Activated CD4-positive, alpha-beta T cell treated with anti-CD3 and anti-CD28 coated beads, Interleukin-2, amount 10 ng/mL, durations not matched to agents 7 days and 5 days (primary cell): Measurements from ENCODE around the gene GCNA. TPM values are rescaled to one million over a fixed set of nuclear protein-coding genes. Genes with fewer than 3 reads are reported as not detected.
A peak's percentile ranks its signal among the peaks of the same experiment; 100 is the strongest.
"Not testable (repeated sequence)": the region's sequence is repeated elsewhere in the genome, so short reads cannot be mapped to it uniquely, and the experiment has no call there.

Source experiments
- CTCF ChIA-PET: fragments of 350-600 bp; sonication (Branson Sonifier 250); formaldehyde crosslinking; loops from one replicate; lab custom pipeline; 2021; ENCODE audit warnings: antibody characterized with exemption; lab: Charles Lee
- POLR2A ChIA-PET: fragments of 350-600 bp; sonication (Branson Sonifier 250); formaldehyde crosslinking; loops from one replicate; lab custom pipeline; 2021; ENCODE audit warnings: antibody characterized with exemption; lab: Charles Lee
- DNase-seq: peaks from one replicate; pipeline ENCODE4 v3.0.0-alpha.2; 2020
- H3K27ac Mint-ChIP-seq: one replicate; pipeline ENCODE4 v1.8.0; 2021; ENCODE audit warnings: mild to moderate bottlenecking, moderate library complexity, mixed read lengths
- H3K27me3 Mint-ChIP-seq: one replicate; pipeline ENCODE4 v1.8.0; 2021; ENCODE audit warnings: mixed read lengths
- H3K36me3 Mint-ChIP-seq: one replicate; pipeline ENCODE4 v1.8.0; 2021; ENCODE audit warnings: low read depth, mixed read lengths
- H3K4me1 Mint-ChIP-seq: one replicate; pipeline ENCODE4 v1.8.0; 2021; ENCODE audit warnings: mixed read lengths
- H3K4me3 Mint-ChIP-seq: one replicate; pipeline ENCODE4 v1.8.0; 2021; ENCODE audit warnings: mild to moderate bottlenecking, moderate library complexity, mixed read lengths
- H3K9me3 Mint-ChIP-seq: one replicate; pipeline ENCODE4 v1.8.0; 2021; ENCODE audit warnings: mixed read lengths
- total RNA-seq, 2 experiments: library from RNA; stranded (reverse); gene quantifications; one replicate each; pipeline ENCODE4 v1.2.3, GENCODE V29; 2021

The GCNA gene
- total RNA-seq, 2 experiments from 2014 or later: 4.7 to 5.9 TPM

DNA sequence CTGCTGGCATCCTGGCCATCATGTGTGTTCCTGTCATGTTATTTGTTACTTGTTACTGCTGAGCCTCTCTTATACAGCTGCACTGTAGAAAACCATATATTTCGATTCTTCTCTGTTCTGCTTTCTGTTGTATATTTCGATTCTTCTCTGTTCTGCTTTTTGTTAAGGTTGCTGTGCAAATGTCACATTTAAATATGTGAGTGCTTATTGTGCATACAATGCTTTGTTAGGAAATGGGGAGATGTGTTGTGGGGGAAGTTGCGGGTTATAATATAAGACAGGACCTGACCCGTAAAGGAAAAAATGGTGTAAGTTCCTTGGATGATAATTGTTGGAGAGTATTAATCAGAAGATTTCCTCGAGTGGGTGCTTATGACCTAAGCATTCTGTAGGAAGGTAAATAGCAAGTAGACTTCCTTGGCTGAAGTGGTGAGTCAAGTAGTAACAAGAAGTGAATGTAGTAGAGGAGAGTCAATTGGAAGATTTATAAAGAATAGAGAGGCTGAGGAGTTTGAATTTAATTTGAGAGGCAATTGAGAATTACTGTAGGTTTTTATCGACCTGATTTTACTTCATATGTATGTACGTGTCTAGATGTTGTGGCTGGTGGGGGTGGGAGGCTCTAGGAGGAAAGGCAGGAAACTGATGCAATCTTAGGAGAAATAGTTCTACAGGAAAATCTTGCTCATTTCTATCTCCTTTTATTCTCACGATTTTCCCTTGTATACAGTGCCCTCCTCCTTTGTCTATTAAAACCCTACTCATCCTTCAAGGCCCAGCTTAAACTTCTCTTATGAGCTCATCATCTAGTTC, 36.8 kb upstream of the GCNA start:
- peaks cover 61% of the 10 kb centered on the region for H3K4me1 Mint-ChIP-seq
- ChIA-PET POLR2A (no interaction called here), CTCF (interaction anchor here (1.3 kb wide), 1 partner anchor 9 kb away, joined by 3 read pairs; no protein-coding TSS in a partner anchor)
- no peaks in the 10 kb centered on the region for H3K9me3 Mint-ChIP-seq
- H3K36me3 Mint-ChIP-seq: peaks cover 70% of the 10 kb centered on the region
- H3K4me3 Mint-ChIP-seq: peak overlapping the region; percentile 85
- peak overlapping the region; percentile 83 for H3K27ac Mint-ChIP-seq
- H3K27me3 Mint-ChIP-seq: no peaks in the 10 kb centered on the region
- no peak for DNase-seq

DNA sequence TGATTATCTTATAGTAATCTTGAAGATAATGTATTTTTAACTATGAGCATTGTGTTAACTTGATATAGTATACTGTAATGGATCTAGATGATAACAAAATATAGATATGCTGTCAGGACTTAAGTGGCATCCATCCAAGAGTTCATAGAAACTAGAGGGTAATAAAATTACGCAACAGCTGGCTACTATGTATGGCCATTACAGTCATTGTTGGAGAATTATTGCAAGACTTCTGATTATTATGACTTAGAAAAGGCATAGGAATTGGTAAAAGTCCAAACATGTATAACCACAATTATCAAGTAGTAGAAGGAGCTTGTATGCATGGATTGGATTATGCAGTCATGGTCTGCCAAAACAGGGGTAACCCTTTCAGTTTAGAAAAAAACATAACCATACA, 35.8 kb upstream of the GCNA start:
- peak overlapping the region; percentile 85 for H3K4me3 Mint-ChIP-seq
- H3K36me3 Mint-ChIP-seq: peaks cover 74% of the 10 kb centered on the region
- H3K9me3 Mint-ChIP-seq: no peaks in the 10 kb centered on the region
- CTCF ChIA-PET: interaction anchor here (1.3 kb wide), 1 partner anchor 8 kb away, joined by 3 read pairs; no protein-coding TSS in a partner anchor
- peak overlapping the region; percentile 83 for H3K27ac Mint-ChIP-seq
- H3K4me1 Mint-ChIP-seq: peaks cover 62% of the 10 kb centered on the region
- DNase-seq: no peak
- POLR2A ChIA-PET: interaction anchor here (0.6 kb wide), 1 partner anchor 22 kb away, joined by 8 read pairs; no protein-coding TSS in a partner anchor
- H3K27me3 Mint-ChIP-seq: no peaks in the 10 kb centered on the region

DNA sequence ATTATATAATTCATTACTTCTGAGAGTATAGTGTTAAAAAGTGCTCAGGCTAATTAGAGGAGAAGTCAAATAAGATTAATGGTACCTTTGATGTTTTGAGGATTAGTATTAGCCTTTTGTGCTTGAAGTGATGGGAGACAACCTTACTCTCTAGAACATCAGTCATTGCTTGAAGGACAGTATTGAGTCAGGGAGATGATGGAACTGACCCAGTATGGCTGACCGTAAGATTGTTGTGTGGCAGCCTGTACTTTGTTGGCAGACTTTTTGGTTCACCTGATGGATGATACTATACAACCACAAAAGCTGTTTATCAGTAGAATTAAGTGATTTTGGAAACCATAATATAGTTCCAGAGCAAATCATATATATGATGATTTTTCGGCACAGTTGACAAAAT, 35.4 kb upstream of the GCNA start:
- no peaks in the 10 kb centered on the region for H3K9me3 Mint-ChIP-seq
- ChIA-PET CTCF (no interaction called here), POLR2A (interaction anchor here (0.6 kb wide), 1 partner anchor 22 kb away, joined by 8 read pairs; no protein-coding TSS in a partner anchor)
- no peak overlapping the region for H3K27ac Mint-ChIP-seq
- no peak for DNase-seq
- H3K4me1 Mint-ChIP-seq: peaks cover 59% of the 10 kb centered on the region
- no peaks in the 10 kb centered on the region for H3K27me3 Mint-ChIP-seq
- no peak overlapping the region for H3K4me3 Mint-ChIP-seq
- H3K36me3 Mint-ChIP-seq: peaks cover 72% of the 10 kb centered on the region

DNA sequence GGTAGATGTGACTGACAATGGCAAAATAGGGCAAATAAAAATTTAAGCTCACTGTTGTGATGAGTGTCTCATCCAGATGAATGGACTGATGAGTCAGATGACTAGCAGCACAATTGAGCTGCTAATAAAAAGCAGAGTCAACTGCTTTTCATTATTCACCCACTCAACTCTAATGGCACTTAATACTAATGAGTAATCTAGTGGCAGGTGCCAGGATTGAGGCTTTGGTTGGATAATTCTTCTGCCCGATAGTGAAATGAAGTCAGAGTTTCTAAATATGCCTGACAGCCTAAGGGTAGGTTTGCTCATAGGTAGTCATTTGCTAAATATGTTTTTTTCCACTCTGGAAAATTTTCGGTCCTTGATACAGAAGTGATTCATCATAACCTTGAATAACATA, 34.9 kb upstream of the GCNA start:
- Mint-ChIP-seq H3K36me3 (peaks cover 73% of the 10 kb centered on the region), H3K27ac (peak overlapping the region; percentile 64), H3K9me3 (no peaks in the 10 kb centered on the region), H3K27me3 (no peaks in the 10 kb centered on the region), H3K4me3 (no peak overlapping the region), H3K4me1 (peaks cover 55% of the 10 kb centered on the region)
- ChIA-PET CTCF (interaction anchor here (1.3 to 1.6 kb wide), 2 partner anchors 22 to 49 kb away, joined by 4 to 7 read pairs; no protein-coding TSS in a partner anchor), POLR2A (no interaction called here)
- DNase-seq: no peak

DNA sequence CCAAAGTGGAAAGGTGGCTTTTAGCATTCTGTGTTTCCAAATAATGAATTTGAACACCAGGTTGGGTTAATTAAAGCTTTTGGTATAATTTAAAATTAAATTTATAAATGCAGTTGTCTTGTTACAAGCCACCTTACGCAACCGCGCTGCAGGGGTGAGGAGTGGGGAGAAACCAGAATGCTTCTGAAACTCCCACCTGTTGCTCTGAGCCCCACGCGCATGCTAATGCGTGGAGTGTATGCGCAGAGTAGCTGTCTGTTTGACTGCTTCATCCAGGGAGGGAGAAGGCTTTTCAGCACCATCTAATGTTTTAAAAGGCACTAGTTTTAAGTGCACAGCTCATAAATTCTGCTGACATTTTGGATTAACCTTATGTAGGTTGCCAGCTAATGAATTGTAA, 32.9 kb upstream of the GCNA start:
- POLR2A ChIA-PET: no interaction called here
- CTCF ChIA-PET: interaction anchor here (1.8 kb wide), 1 partner anchor 11 kb away, joined by 6 read pairs; no protein-coding TSS in a partner anchor
- peaks cover 59% of the 10 kb centered on the region for H3K36me3 Mint-ChIP-seq
- no peak overlapping the region for H3K4me3 Mint-ChIP-seq
- H3K9me3 Mint-ChIP-seq: no peaks in the 10 kb centered on the region
- H3K27ac Mint-ChIP-seq: no peak overlapping the region
- H3K27me3 Mint-ChIP-seq: no peaks in the 10 kb centered on the region
- peaks cover 49% of the 10 kb centered on the region for H3K4me1 Mint-ChIP-seq
- no peak for DNase-seq

DNA sequence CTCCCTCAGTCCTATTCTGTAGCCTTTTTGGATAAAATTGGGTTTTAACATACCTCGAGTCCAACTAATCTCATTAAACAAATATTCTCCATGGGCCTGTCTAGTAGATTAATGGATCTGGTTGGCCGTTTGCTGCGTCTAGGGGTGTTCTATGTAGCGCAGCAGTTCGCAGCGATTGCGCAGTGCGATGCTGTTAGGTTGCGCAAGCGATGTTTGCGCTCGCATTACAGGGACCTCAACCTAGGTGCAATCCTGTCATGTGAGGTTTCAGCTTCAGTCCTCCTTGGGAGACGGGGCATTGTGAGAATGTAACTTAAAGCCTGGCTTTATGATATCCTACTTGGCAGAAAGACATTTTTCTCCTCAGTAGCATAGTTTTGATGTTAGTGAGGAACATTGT, 31.4 kb upstream of the GCNA start:
- H3K4me3 Mint-ChIP-seq: no peak overlapping the region
- ChIA-PET CTCF (interaction anchor here (1.8 kb wide), 1 partner anchor 12 kb away, joined by 6 read pairs; no protein-coding TSS in a partner anchor), POLR2A (no interaction called here)
- DNase-seq: no peak
- H3K27ac Mint-ChIP-seq: no peak overlapping the region
- H3K4me1 Mint-ChIP-seq: peaks cover 43% of the 10 kb centered on the region
- H3K27me3 Mint-ChIP-seq: no peaks in the 10 kb centered on the region
- H3K36me3 Mint-ChIP-seq: peaks cover 54% of the 10 kb centered on the region
- H3K9me3 Mint-ChIP-seq: no peaks in the 10 kb centered on the region

DNA sequence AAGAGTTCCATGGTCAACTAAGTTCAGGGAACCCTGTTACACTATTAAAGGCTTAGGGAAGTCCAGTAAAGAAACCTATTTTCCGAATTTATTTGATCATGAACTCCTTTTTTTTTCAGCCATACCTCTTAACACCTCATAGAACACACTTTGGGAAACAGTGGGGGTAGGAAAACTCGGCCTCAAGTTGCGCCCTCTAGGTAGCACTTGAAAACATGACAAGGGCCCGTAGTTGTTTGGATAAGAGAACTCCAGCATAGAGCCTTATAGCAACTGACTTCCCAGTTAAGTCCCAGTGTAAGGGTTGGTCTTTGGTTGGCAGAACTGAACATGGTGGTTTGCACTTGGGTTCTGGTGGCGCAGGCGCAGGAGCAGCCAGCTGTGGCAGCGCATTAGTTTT, 30.9 kb upstream of the GCNA start:
- Mint-ChIP-seq H3K36me3 (peaks cover 50% of the 10 kb centered on the region), H3K4me3 (no peak overlapping the region), H3K4me1 (peaks cover 39% of the 10 kb centered on the region), H3K27ac (no peak overlapping the region), H3K27me3 (no peaks in the 10 kb centered on the region), H3K9me3 (no peaks in the 10 kb centered on the region)
- ChIA-PET POLR2A (no interaction called here), CTCF (no interaction called here)
- DNase-seq: no peak

DNA sequence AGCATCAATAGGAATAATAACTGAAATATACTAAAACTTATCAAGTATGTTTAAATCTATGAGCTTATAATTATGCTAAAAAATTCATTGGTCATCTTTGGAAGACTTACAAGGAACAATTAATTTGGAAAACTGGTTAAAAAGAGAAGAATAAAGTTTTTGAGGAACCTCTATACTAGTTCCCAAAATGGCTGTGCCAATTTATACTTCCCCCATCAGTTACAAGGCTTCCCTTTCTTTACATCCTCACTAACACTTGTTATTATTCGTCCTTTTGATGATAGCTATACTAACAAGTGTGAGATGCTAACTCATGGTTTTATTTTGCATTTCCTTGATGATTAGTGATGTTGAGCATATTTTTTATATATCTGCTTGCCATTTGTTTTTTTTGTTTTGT, 28.3 kb upstream of the GCNA start:
- H3K4me1 Mint-ChIP-seq: peaks cover 23% of the 10 kb centered on the region
- ChIA-PET POLR2A (no interaction called here), CTCF (interaction anchor here (1.1 to 2.2 kb wide), 3 partner anchors 8 to 14 kb away, joined by 3 to 8 read pairs (median 3); no protein-coding TSS in a partner anchor)
- H3K4me3 Mint-ChIP-seq: no peak overlapping the region
- H3K9me3 Mint-ChIP-seq: no peaks in the 10 kb centered on the region
- no peak overlapping the region for H3K27ac Mint-ChIP-seq
- H3K36me3 Mint-ChIP-seq: peaks cover 40% of the 10 kb centered on the region
- no peaks in the 10 kb centered on the region for H3K27me3 Mint-ChIP-seq
- DNase-seq: no peak

DNA sequence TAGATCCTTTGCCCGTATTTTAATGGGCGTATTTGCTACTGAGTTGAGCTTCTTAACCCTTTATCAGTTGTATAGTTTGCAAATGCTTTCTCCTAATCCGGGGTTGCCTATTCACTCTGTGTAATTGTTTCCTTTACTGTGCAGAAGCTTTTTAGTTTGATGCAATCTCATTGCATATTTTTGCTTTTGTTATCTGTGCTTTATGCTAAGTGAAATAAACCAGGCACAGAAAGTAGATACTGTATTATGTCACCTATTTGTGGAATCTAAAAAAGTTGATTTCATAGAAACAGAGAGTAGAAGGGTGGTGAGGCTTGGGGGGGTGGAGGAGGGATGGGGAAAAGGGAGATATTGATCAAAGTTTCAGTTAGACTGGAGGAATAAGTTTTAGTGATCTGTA, 27.7 kb upstream of the GCNA start:
- H3K9me3 Mint-ChIP-seq: no peaks in the 10 kb centered on the region
- DNase-seq: no peak
- no peak overlapping the region for H3K4me3 Mint-ChIP-seq
- no peaks in the 10 kb centered on the region for H3K27me3 Mint-ChIP-seq
- ChIA-PET POLR2A (no interaction called here), CTCF (interaction anchor here (1.1 to 2.2 kb wide), 3 partner anchors 9 to 13 kb away, joined by 3 to 8 read pairs (median 3); no protein-coding TSS in a partner anchor)
- peaks cover 41% of the 10 kb centered on the region for H3K36me3 Mint-ChIP-seq
- H3K4me1 Mint-ChIP-seq: peaks cover 22% of the 10 kb centered on the region
- no peak overlapping the region for H3K27ac Mint-ChIP-seq

DNA sequence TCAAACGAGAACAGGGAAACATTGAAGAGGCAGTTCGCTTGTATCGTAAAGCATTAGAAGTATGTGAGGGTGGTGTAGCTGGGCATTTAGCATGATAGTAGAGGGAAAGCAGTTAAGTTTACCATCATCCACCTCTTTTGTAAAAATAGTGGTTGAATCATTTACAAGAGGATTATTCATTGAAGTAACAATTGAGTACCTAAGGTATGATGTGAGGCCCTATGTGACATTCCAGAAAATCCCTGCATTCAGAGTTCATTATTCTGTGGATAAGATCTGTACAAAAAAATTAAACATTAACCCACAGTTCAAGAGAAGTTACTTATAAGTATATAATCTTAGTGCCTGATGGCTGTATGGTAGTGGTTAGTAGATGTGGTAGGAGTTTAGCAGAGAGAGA, 22.2 kb upstream of the GCNA start:
- ChIA-PET POLR2A (interaction anchor here (0.5 kb wide), 1 partner anchor 119 kb away, joined by 3 read pairs; no protein-coding TSS in a partner anchor), CTCF (no interaction called here)
- Mint-ChIP-seq H3K4me1 (peaks cover 2% of the 10 kb centered on the region), H3K27me3 (no peaks in the 10 kb centered on the region), H3K36me3 (peaks cover 34% of the 10 kb centered on the region), H3K4me3 (no peak overlapping the region), H3K27ac (peak overlapping the region; percentile 36), H3K9me3 (no peaks in the 10 kb centered on the region)
- DNase-seq: no peak

DNA sequence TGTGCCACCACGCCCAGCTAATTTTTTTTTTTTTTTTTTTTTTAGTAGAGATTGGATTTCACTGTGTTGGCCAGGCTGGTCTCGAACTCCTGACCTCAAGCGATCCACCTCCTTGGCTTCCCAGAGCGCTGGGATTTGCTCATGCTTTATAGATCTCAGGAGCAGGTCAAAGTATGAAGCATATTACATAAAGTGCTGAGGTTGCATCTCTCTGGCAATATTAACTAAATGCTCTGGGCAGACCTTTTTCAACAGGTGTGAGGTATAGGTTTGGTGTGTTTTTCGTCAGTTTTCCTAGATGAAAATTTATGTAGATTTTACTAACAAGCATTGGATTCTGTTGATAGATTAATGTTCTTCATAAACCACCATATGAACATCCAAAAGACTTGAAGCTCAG, 19.3 kb upstream of the GCNA start:
- Mint-ChIP-seq H3K4me1 (no peaks in the 10 kb centered on the region), H3K9me3 (no peaks in the 10 kb centered on the region), H3K36me3 (peaks cover 47% of the 10 kb centered on the region), H3K27me3 (no peaks in the 10 kb centered on the region), H3K27ac (no peak overlapping the region), H3K4me3 (no peak overlapping the region)
- no peak for DNase-seq
- ChIA-PET POLR2A (no interaction called here), CTCF (no interaction called here)

DNA sequence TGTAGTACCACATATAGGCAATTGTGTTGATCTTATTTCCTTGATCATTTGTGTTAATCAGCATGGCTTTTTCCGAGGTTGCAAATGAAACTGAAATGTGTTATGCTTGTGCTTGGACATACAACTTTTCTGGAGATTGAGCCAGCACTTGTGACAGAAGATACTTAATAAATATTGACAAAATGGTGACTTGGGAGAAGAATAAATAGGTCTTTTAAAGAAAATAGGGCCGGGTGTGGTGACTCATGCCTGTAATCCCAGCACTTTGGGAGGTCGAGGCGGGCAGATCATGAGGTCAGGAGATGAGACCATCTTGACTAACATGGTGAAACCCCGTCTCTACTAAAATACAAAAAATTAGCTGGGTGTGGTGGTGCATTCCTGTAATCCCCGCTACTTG, 18.5 kb upstream of the GCNA start:
- POLR2A ChIA-PET, DNase-seq, H3K27ac Mint-ChIP-seq, H3K4me1 Mint-ChIP-seq, H3K27me3 Mint-ChIP-seq, H3K9me3 Mint-ChIP-seq, H3K4me3 Mint-ChIP-seq, CTCF ChIA-PET: not testable (repeated sequence)
- H3K36me3 Mint-ChIP-seq: peaks cover 51% of the 10 kb centered on the region

DNA sequence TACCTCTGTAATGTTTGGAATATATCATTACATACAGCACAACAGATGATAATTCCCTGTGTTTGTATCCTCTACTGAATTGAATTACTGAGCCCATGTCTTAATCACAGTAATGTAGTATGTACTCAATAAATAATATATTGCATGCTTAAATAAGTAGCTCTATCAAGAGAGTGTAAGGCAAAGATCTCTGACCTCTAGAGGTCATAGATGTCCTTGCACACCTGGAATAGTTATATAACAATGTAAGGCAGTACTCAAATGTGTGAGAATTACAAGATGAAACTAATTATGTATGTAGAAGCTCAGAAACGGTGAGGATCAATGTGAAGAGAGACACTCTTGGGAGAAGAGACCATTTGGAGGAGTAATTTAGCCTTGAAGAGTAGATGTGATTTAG, 14.3 kb upstream of the GCNA start:
- ChIA-PET POLR2A (no interaction called here), CTCF (interaction anchor here (1.6 to 2.2 kb wide), 2 partner anchors 14 to 20 kb away, joined by 4 to 8 read pairs; no protein-coding TSS in a partner anchor)
- Mint-ChIP-seq H3K4me1 (peaks cover 2% of the 10 kb centered on the region), H3K27ac (no peak overlapping the region), H3K36me3 (peaks cover 61% of the 10 kb centered on the region), H3K4me3 (no peak overlapping the region), H3K9me3 (no peaks in the 10 kb centered on the region), H3K27me3 (no peaks in the 10 kb centered on the region)
- DNase-seq: no peak
